H9 (cell line): ENCODE measurements around the gene UNC5C. TPM values are rescaled to one million over a fixed set of nuclear protein-coding genes. Genes with fewer than 3 reads are reported as not detected.

Experiments used
- DNase-seq: peaks from one replicate; pipeline ENCODE4 v3.0.0-alpha.2; 2017
- H2AFZ ChIP-seq: one replicate; pipeline ENCODE4 v1.6.1; 2013; ENCODE audit warnings: mild to moderate bottlenecking, low read length, control low read depth, moderate library complexity
- H2AK5ac ChIP-seq: 2 replicates; pipeline ENCODE4 v1.6.1; 2013; ENCODE audit warnings: low read length, control low read depth, mixed read lengths; ENCODE audit not compliant: insufficient read length
- H2BK120ac ChIP-seq: one replicate; pipeline ENCODE4 v1.6.1; 2013; ENCODE audit warnings: low read depth, mild to moderate bottlenecking, low read length, control low read depth, inconsistent platforms; ENCODE audit not compliant: poor library complexity, severe bottlenecking
- H2BK12ac ChIP-seq: 2 replicates; pipeline ENCODE4 v1.6.1; 2013; ENCODE audit warnings: low read length, control low read depth, mixed read lengths, low read depth; ENCODE audit not compliant: insufficient read length
- H2BK15ac ChIP-seq: 2 replicates; pipeline ENCODE4 v1.6.1; 2013; ENCODE audit warnings: low read depth, low read length, control low read depth
- H2BK20ac ChIP-seq: one replicate; pipeline ENCODE4 v1.6.1; 2013; ENCODE audit warnings: low read depth, mild to moderate bottlenecking, low read length, control low read depth, inconsistent platforms; ENCODE audit not compliant: poor library complexity, severe bottlenecking
- H2BK5ac ChIP-seq: 2 replicates; pipeline ENCODE4 v1.6.1; 2013; ENCODE audit warnings: low read length, control low read depth, mixed read lengths; ENCODE audit not compliant: insufficient read length
- H3K14ac ChIP-seq: 2 replicates; pipeline ENCODE4 v1.6.1; 2013; ENCODE audit warnings: low read length, control low read depth; ENCODE audit not compliant: insufficient read depth
- H3K18ac ChIP-seq: 2 replicates; pipeline ENCODE4 v1.6.1; 2013; ENCODE audit warnings: low read depth, mild to moderate bottlenecking, mixed read lengths, low read length, control low read depth; ENCODE audit not compliant: insufficient read length
- H3K23ac ChIP-seq: 2 replicates; pipeline ENCODE4 v1.6.1; 2013; ENCODE audit warnings: low read length, control low read depth, mixed read lengths, low read depth; ENCODE audit not compliant: insufficient read length
- H3K23me2 ChIP-seq: 2 replicates; pipeline ENCODE4 v1.6.1; 2013; ENCODE audit warnings: low read depth, mild to moderate bottlenecking, mixed read lengths, low read length, control low read depth; ENCODE audit not compliant: insufficient read length, poor library complexity, severe bottlenecking
- H3K27ac ChIP-seq: 2 replicates; pipeline ENCODE4 v1.5.1; 2013; ENCODE audit warnings: low read length, control low read depth, mixed read lengths, low read depth; ENCODE audit not compliant: insufficient read length
- H3K27me3 ChIP-seq: 2 replicates; pipeline ENCODE4 v1.6.1; 2013; ENCODE audit warnings: low read length, control low read depth, inconsistent platforms; ENCODE audit not compliant: insufficient read depth
- H3K4ac ChIP-seq: 2 replicates; pipeline ENCODE4 v1.6.1; 2013; ENCODE audit warnings: low read depth, mild to moderate bottlenecking, control low read depth, inconsistent platforms, low read length, moderate library complexity
- H3K4me1 ChIP-seq: 2 replicates; pipeline ENCODE4 v1.6.1; 2013; ENCODE audit warnings: low read length, control low read depth, inconsistent platforms; ENCODE audit not compliant: insufficient read depth
- H3K4me2 ChIP-seq: 2 replicates; pipeline ENCODE4 v1.6.1; 2013; ENCODE audit warnings: low read length, control low read depth, mixed read lengths; ENCODE audit not compliant: insufficient read length, insufficient read depth
- H3K56ac ChIP-seq: 2 replicates; pipeline ENCODE4 v1.6.1; 2013; ENCODE audit warnings: low read depth, mild to moderate bottlenecking, mixed read lengths, low read length, control low read depth; ENCODE audit not compliant: insufficient read length
- H3K79me1 ChIP-seq: 2 replicates; pipeline ENCODE4 v1.6.1; 2013; ENCODE audit warnings: low read depth, mild to moderate bottlenecking, moderate library complexity, low read length, control low read depth, inconsistent platforms; ENCODE audit not compliant: insufficient read depth, poor library complexity, severe bottlenecking
- H3K79me2 ChIP-seq: 2 replicates; pipeline ENCODE4 v1.6.1; 2013; ENCODE audit warnings: low read length, control low read depth, inconsistent platforms; ENCODE audit not compliant: insufficient read depth
- H3K9ac ChIP-seq: 2 replicates; pipeline ENCODE4 v1.6.1; 2013; ENCODE audit warnings: low read length, control low read depth, mixed read lengths; ENCODE audit not compliant: insufficient read length; ENCODE audit errors: extremely low read depth
- H3K9me3 ChIP-seq: one replicate; pipeline ENCODE4 v1.6.1; 2013; ENCODE audit warnings: low read depth, low read length, inconsistent platforms; ENCODE audit not compliant: control insufficient read depth
- H3T11ph ChIP-seq: one replicate; pipeline ENCODE4 v1.6.1; 2013; ENCODE audit warnings: mild to moderate bottlenecking, low read length, control low read depth, inconsistent platforms
- H4K20me1 ChIP-seq: one replicate; pipeline ENCODE4 v1.6.1; 2013; ENCODE audit not compliant: control insufficient read depth, insufficient read length, insufficient read depth
- H4K5ac ChIP-seq: 2 replicates; pipeline ENCODE4 v1.6.1; 2013; ENCODE audit warnings: low read depth, mild to moderate bottlenecking, mixed read lengths, low read length, control low read depth; ENCODE audit not compliant: insufficient read length
- H4K8ac ChIP-seq: replicated peaks from 2 replicates; pipeline ENCODE4 v1.6.1; 2013; ENCODE audit warnings: low read length, control low read depth, mixed read lengths, low read depth; ENCODE audit not compliant: insufficient read length
- H4K91ac ChIP-seq: 2 replicates; pipeline ENCODE4 v1.6.1; 2013; ENCODE audit warnings: low read depth, mild to moderate bottlenecking, moderate library complexity, mixed read lengths, low read length, control low read depth; ENCODE audit not compliant: insufficient read length
- H3K27ac Mint-ChIP-seq, 3 experiments: 2 replicates in 2 of 3; 3 replicates in 1 of 3; pipeline ENCODE4 v1.8.0; 2020 to 2021; ENCODE audit warnings: mixed read lengths in 3 of 3, mild to moderate bottlenecking in 1 of 3, moderate library complexity in 1 of 3
- H3K27me3 Mint-ChIP-seq: 2 replicates; pipeline ENCODE4 v1.8.0; 2021; ENCODE audit warnings: low read depth, mild to moderate bottlenecking, moderate library complexity, mixed read lengths
- H3K36me3 Mint-ChIP-seq, 3 experiments: 2 replicates in 2 of 3; 3 replicates in 1 of 3; pipeline ENCODE4 v1.8.0; 2020 to 2021; ENCODE audit warnings: low read depth in 3 of 3, mixed read lengths in 3 of 3; ENCODE audit not compliant: insufficient read depth in 1 of 3
- H3K4me1 Mint-ChIP-seq, 2 experiments: 2 replicates each; pipeline ENCODE4 v1.8.0; 2020; ENCODE audit warnings: mixed read lengths in 2 of 2
- H3K4me3 Mint-ChIP-seq, 2 experiments: 2 replicates in 1 of 2; 3 replicates in 1 of 2; pipeline ENCODE4 v1.8.0; 2020 to 2021; ENCODE audit warnings: mild to moderate bottlenecking in 2 of 2, mixed read lengths in 2 of 2, moderate library complexity in 1 of 2
- H3K9me3 Mint-ChIP-seq, 2 experiments: 2 replicates in 1 of 2; 3 replicates in 1 of 2; pipeline ENCODE4 v1.8.0; 2020; ENCODE audit warnings: mild to moderate bottlenecking in 2 of 2, mixed read lengths in 2 of 2, moderate library complexity in 1 of 2
- WGBS: extraction: QIAGEN DNeasy Blood & Tissue Kit; methylation state at CpG from one replicate; pipeline ENCODE4 v1.1.7; 2013; ENCODE audit warnings: missing lambda C conversion rate, low lambda C conversion rate, mixed read lengths; ENCODE audit not compliant: insufficient read length; ENCODE audit errors: extremely low coverage; 5-methylcytosine and 5-hydroxymethylcytosine counted together
- total RNA-seq: library from RNA; stranded (reverse); gene quantifications from 2 replicates; pipeline ENCODE4 v1.2.1, GENCODE V29; 2021
- TF ChIP-seq, protein P1 (sequence below): fragments of 200-600 bp; sonication (generic); conservative IDR thresholded peaks from 3 replicates; pipeline ENCODE4 v1.8.0; 2021; ENCODE audit warnings: antibody characterized with exemption, mild to moderate bottlenecking

The UNC5C gene
- total RNA-seq, 1 experiment from 2014 or later = not detected

DNA sequence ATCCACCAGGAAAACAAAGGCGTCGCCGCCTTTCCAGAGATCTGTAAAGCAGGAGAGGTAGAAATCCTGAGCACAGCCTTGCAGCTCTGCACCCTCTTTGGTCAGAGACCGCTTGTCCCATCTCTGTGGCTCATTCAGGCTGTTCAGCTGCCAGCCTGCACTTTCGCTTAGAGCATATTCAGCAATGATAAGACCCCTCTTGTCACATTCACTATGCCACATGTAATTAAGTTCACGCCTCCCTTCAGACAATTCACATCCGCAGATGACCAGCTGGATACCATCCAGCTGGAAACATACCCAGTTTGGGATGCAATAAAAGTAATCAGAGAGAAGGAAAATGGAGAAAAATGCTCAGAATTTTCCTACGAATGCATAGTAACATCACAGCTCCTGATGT, 335.4 kb downstream of the UNC5C start:
- Mint-ChIP-seq H3K27ac (no peak overlapping the region), H3K27me3 (no peaks in the 10 kb centered on the region; the same call in 1 of the 2 replicates), H3K4me1 (peaks cover 7% of the 10 kb centered on the region in 2 experiments; a peak in 3 of 4 replicates), H3K9me3 (no peaks in the 10 kb centered on the region), H3K4me3 (no peak overlapping the region), H3K36me3 (no peaks in the 10 kb centered on the region; a peak in 1 of 7 replicates)
- Histone ChIP-seq H2BK120ac (no peak overlapping the region), H4K8ac (no peak overlapping the region), H2BK20ac (no peak overlapping the region), H2BK5ac (no peak overlapping the region), H3K14ac (no peak overlapping the region), H3K23ac (no peak overlapping the region), H3K9me3 (no peaks in the 10 kb centered on the region), H4K91ac (no peak overlapping the region), H3T11ph (no peak overlapping the region), H2BK12ac (no peak overlapping the region), H4K20me1 (no peaks in the 10 kb centered on the region), H3K79me2 (no peaks in the 10 kb centered on the region), H3K4me1 (no peaks in the 10 kb centered on the region), H3K18ac (no peak overlapping the region), H3K9ac (no peak overlapping the region), H3K79me1 (no peaks in the 10 kb centered on the region), H3K27me3 (no peaks in the 10 kb centered on the region), H3K23me2 (no peaks in the 10 kb centered on the region), H2AFZ (no peak overlapping the region), H4K5ac (no peak overlapping the region), H2AK5ac (no peak overlapping the region), H2BK15ac (no peak overlapping the region), H3K4me2 (no peak overlapping the region), H3K56ac (no peak overlapping the region), H3K27ac (no peak overlapping the region), H3K4ac (no peak overlapping the region)
- TF ChIP-seq, protein P1, sequence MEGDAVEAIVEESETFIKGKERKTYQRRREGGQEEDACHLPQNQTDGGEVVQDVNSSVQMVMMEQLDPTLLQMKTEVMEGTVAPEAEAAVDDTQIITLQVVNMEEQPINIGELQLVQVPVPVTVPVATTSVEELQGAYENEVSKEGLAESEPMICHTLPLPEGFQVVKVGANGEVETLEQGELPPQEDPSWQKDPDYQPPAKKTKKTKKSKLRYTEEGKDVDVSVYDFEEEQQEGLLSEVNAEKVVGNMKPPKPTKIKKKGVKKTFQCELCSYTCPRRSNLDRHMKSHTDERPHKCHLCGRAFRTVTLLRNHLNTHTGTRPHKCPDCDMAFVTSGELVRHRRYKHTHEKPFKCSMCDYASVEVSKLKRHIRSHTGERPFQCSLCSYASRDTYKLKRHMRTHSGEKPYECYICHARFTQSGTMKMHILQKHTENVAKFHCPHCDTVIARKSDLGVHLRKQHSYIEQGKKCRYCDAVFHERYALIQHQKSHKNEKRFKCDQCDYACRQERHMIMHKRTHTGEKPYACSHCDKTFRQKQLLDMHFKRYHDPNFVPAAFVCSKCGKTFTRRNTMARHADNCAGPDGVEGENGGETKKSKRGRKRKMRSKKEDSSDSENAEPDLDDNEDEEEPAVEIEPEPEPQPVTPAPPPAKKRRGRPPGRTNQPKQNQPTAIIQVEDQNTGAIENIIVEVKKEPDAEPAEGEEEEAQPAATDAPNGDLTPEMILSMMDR = no peak
- DNase-seq = no peak
- WGBS = no CpG with 5 or more reads among the region's 8 CpGs
